Vagina (tissue), 2 donors: ENCODE data around the gene SEC31B. TPM values are rescaled to one million over a fixed set of nuclear protein-coding genes. Genes with fewer than 3 reads are reported as not detected.

Source experiments
- DNase-seq, 2 donors: peaks; one replicate each; pipeline ENCODE4 v3.0.0-alpha.2; 2017; ENCODE audit errors: extremely low spot score in 2 of 2
- H3K27ac ChIP-seq: fragments of 200-600 bp; sonication (generic); one replicate; pipeline ENCODE4 v1.5.1; 2019
- H3K27me3 ChIP-seq: fragments of 200-600 bp; sonication (generic); one replicate; pipeline ENCODE4 v1.5.1; 2019
- H3K36me3 ChIP-seq, 2 donors: fragments of 200-600 bp; sonication (generic); one replicate each; pipeline ENCODE4 v1.5.1; 2017 to 2019
- H3K4me1 ChIP-seq: fragments of 200-600 bp; sonication (generic); one replicate; pipeline ENCODE4 v1.5.1; 2019
- H3K4me3 ChIP-seq, 2 donors: fragments of 200-600 bp; sonication (generic); 1 replicate in 1 of 2; 2 replicates in 1 of 2; pipeline ENCODE4 v1.5.1; 2016 to 2019
- H3K9me3 ChIP-seq: fragments of 200-600 bp; sonication (generic); one replicate; pipeline ENCODE4 v1.5.1; 2019
- CTCF ChIP-seq, 3 experiments: fragments of 450-650 bp in 2 of 3; fragments of 200-600 bp in 1 of 3; sonication (generic) in 1 of 3; IDR thresholded peaks; one replicate each; pipeline ENCODE4 v1.5.1; 2017 to 2019; ENCODE audit warnings: antibody characterized with exemption in 3 of 3, mild to moderate bottlenecking in 2 of 3, moderate library complexity in 2 of 3
- POLR2A ChIP-seq, 2 donors: fragments of 450-650 bp; IDR thresholded peaks; one replicate each; pipeline ENCODE4 v1.6.1; 2017; ENCODE audit warnings: antibody characterized with exemption in 2 of 2, mild to moderate bottlenecking in 2 of 2, moderate library complexity in 2 of 2
- POLR2AphosphoS5 ChIP-seq, 2 donors: sonication (generic); formaldehyde crosslinking; IDR thresholded peaks; one replicate each; pipeline ENCODE4 v1.9.0; 2017; ENCODE audit warnings: antibody characterized with exemption in 2 of 2, mild to moderate bottlenecking in 2 of 2, low read depth in 1 of 2; ENCODE audit not compliant: insufficient read depth in 1 of 2
- intact Hi-C: fragments of 100-400 bp; cut with DNase I; formaldehyde crosslinking; loops from one replicate; pipeline ENCODE4 v1.15.1; 2023
- total RNA-seq: library from RNA; depleted of rRNA; stranded (reverse); fragments of >200 nt; gene quantifications from one replicate; pipeline ENCODE4 v1.2.3, GENCODE V29; 2016

Gene SEC31B
- total RNA-seq, 1 donor from 2014 or later, result 6.4 TPM

- Histone ChIP-seq H3K4me1 (peaks cover 14% of the 10 kb centered on the region), H3K27ac (no peak overlapping the region), H3K4me3 (no peak overlapping the region), H3K27me3 (no peaks in the 10 kb centered on the region), H3K9me3 (no peaks in the 10 kb centered on the region), H3K36me3 (no peaks in the 10 kb centered on the region)
- intact Hi-C loops, result no loop called here
- DNase-seq, result no peak
- TF ChIP-seq CTCF (IDR thresholded peaks at IDR 0.05) (no peak), POLR2A (IDR thresholded peaks at IDR 0.05) (no peak), POLR2AphosphoS5 (IDR thresholded peaks at IDR 0.05; ENCODE audit: insufficient read depth in 1 of 2, low read depth in 1 of 2) (no peak)
Observed at GRCh38 chr10:100477970-100478369, 41.7 kb downstream of the SEC31B start.

- Histone ChIP-seq H3K27me3 (no peaks in the 10 kb centered on the region), H3K36me3 (no peaks in the 10 kb centered on the region), H3K9me3 (no peaks in the 10 kb centered on the region), H3K27ac (no peak overlapping the region), H3K4me1 (no peaks in the 10 kb centered on the region), H3K4me3 (no peak overlapping the region)
- intact Hi-C loops, result no loop called here
- no peak for DNase-seq
- TF ChIP-seq POLR2A (IDR thresholded peaks at IDR 0.05), result no peak
- no peak for TF ChIP-seq POLR2AphosphoS5 (IDR thresholded peaks at IDR 0.05; ENCODE audit: insufficient read depth in 1 of 2, low read depth in 1 of 2)
- no peak for TF ChIP-seq CTCF (IDR thresholded peaks at IDR 0.05)
Observed at GRCh38 chr10:100470367-100470766, 49.3 kb downstream of the SEC31B start.

GRCh38 chr10:100469756-100470155 lies 49.9 kb downstream of the SEC31B start:
- H3K27me3 ChIP-seq, result no peaks in the 10 kb centered on the region
- no peaks in the 10 kb centered on the region for H3K36me3 ChIP-seq
- no peak overlapping the region for H3K27ac ChIP-seq
- no peaks in the 10 kb centered on the region for H3K9me3 ChIP-seq
- H3K4me3 ChIP-seq, result no peak overlapping the region
- intact Hi-C loops, result no loop called here
- DNase-seq, result no peak
- TF ChIP-seq POLR2A (IDR thresholded peaks at IDR 0.05) (no peak), CTCF (IDR thresholded peaks at IDR 0.05) (no peak), POLR2AphosphoS5 (IDR thresholded peaks at IDR 0.05; ENCODE audit: insufficient read depth in 1 of 2, low read depth in 1 of 2) (no peak)
- H3K4me1 ChIP-seq, result no peaks in the 10 kb centered on the region

- H3K27ac ChIP-seq, result no peak overlapping the region
- DNase-seq, result no peak
- H3K36me3 ChIP-seq, result no peaks in the 10 kb centered on the region
- no peaks in the 10 kb centered on the region for H3K4me1 ChIP-seq
- no peak overlapping the region for H3K4me3 ChIP-seq
- no peak for TF ChIP-seq POLR2AphosphoS5 (IDR thresholded peaks at IDR 0.05; ENCODE audit: insufficient read depth in 1 of 2, low read depth in 1 of 2)
- TF ChIP-seq CTCF (IDR thresholded peaks at IDR 0.05), result no peak
- TF ChIP-seq POLR2A (IDR thresholded peaks at IDR 0.05), result no peak
- H3K27me3 ChIP-seq, result no peaks in the 10 kb centered on the region
- no peaks in the 10 kb centered on the region for H3K9me3 ChIP-seq
- intact Hi-C loops, result no loop called here
Observed at GRCh38 chr10:100468978-100469377, 50.7 kb downstream of the SEC31B start.

- H3K4me1 ChIP-seq, result no peaks in the 10 kb centered on the region
- intact Hi-C loops, result no loop called here
- no peak for DNase-seq
- H3K36me3 ChIP-seq, result no peaks in the 10 kb centered on the region
- no peak overlapping the region for H3K27ac ChIP-seq
- no peak overlapping the region for H3K4me3 ChIP-seq
- no peaks in the 10 kb centered on the region for H3K9me3 ChIP-seq
- H3K27me3 ChIP-seq, result no peaks in the 10 kb centered on the region
- no peak for TF ChIP-seq CTCF (IDR thresholded peaks at IDR 0.05)
Observed at GRCh38 chr10:100468322-100468721, 51.3 kb downstream of the SEC31B start.
